Measurements from ENCODE around the gene SLC25A48.

SLC25A48 gene

DNA sequence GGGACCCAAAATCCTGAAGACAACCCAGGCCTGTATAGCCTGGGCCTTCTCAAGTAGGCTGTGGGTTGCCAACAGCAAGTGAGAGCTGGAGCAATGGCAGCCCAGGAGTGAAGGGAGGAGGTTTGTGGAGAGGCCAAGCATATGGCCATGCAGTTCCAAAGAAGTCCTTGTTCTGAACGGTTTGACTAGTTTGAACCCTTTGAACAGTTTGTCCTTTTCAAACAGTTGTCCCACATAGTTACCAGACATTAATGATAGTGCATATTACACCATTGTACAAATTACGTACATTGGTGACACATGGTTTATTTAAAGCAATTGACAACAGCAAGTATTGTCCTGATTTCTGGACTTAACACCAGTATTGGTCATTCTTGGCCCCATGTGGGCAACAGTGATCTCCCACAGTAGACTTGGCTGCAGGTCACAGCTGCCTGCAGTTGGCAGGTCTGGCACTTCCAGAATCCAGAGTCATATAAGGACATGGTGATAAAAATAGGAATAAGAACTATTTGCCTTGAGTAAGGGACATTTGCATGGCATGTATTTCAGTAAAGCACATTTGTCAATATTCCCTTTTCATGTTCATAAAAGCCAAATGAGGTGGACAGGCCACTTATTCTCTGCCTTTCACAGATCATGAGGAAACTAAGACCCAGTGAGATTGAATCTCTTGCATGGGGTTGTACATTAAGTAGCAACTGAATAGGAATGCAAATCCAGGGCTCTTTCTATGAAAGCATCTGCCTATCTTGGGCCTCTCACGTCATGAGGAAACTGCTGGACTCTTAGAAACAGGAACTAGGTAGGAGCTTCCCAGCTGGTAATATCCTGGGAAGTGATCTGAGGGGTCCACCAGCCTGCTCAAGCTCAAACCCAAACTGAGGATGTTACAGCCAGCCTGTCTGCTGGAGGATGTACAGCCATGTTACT, 30.3 kb downstream of the SLC25A48 start:
- no peak overlapping the region for H2AFZ ChIP-seq (ENCODE audit: low read depth, low read length)
- no peak overlapping the region for H3K9ac ChIP-seq (ENCODE audit: low read depth, low read length)
- no peaks in the 10 kb centered on the region for H4K20me1 ChIP-seq (ENCODE audit: insufficient read depth, low read length)
- no peaks in the 10 kb centered on the region for H3K79me2 ChIP-seq (ENCODE audit: insufficient read depth, low read length)
- H3K4me2 ChIP-seq (ENCODE audit: insufficient read depth, low read length): no peak overlapping the region
- H3K36me3 ChIP-seq (ENCODE audit: insufficient read depth, low read length): no peaks in the 10 kb centered on the region
- H3K4me1 ChIP-seq (ENCODE audit: insufficient read depth, low read length): no peaks in the 10 kb centered on the region
- no peak overlapping the region for H3K4me3 ChIP-seq (ENCODE audit: low read depth in 1 of 2, low read length in 2 of 2)
- no peak overlapping the region for H3K27ac ChIP-seq (ENCODE audit: low read length)
- ATAC-seq (ENCODE audit: insufficient read depth, low read depth) (no peak), DNase-seq (no peak)
- H3K9me3 ChIP-seq (ENCODE audit: insufficient read depth, low read length, severe bottlenecking): no peaks in the 10 kb centered on the region
- TF ChIP-seq, protein P1, sequence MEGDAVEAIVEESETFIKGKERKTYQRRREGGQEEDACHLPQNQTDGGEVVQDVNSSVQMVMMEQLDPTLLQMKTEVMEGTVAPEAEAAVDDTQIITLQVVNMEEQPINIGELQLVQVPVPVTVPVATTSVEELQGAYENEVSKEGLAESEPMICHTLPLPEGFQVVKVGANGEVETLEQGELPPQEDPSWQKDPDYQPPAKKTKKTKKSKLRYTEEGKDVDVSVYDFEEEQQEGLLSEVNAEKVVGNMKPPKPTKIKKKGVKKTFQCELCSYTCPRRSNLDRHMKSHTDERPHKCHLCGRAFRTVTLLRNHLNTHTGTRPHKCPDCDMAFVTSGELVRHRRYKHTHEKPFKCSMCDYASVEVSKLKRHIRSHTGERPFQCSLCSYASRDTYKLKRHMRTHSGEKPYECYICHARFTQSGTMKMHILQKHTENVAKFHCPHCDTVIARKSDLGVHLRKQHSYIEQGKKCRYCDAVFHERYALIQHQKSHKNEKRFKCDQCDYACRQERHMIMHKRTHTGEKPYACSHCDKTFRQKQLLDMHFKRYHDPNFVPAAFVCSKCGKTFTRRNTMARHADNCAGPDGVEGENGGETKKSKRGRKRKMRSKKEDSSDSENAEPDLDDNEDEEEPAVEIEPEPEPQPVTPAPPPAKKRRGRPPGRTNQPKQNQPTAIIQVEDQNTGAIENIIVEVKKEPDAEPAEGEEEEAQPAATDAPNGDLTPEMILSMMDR (IDR thresholded peaks at IDR 0.05; ENCODE audit: borderline replicate concordance, extremely low read depth, low read length, poor library complexity, severe bottlenecking): no peak
- TF ChIP-seq EZH2 (IDR thresholded peaks at IDR 0.05; ENCODE audit: borderline replicate concordance, low read depth, low read length, severe bottlenecking): no peak
- peaks cover 15% of the 10 kb centered on the region for H3K27me3 ChIP-seq (ENCODE audit: insufficient read depth, low read length, poor library complexity)

DNA sequence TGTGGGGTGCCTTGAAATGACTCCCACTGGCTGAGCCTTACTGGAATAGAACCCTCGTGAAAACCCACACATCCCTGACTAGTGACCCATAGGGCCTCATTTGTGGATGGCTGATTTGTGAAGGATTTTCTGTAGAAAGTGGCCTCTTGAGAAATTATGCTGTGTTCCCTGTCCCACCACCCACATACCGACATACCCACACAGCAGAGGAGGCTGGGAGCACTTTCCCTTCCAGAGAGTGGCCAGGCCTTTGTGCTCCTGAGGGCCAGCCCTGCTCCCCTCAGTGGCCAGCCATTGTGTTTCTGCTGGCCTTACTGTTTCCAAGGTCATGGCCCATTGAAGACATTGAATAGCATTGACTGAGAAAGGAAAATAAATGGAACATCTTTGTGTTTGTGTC, 31.6 kb downstream of the SLC25A48 start:
- TF ChIP-seq, protein P1 (IDR thresholded peaks at IDR 0.05; ENCODE audit: borderline replicate concordance, extremely low read depth, low read length, poor library complexity, severe bottlenecking): no peak
- TF ChIP-seq EZH2 (IDR thresholded peaks at IDR 0.05; ENCODE audit: borderline replicate concordance, low read depth, low read length, severe bottlenecking): no peak
- ATAC-seq (ENCODE audit: insufficient read depth, low read depth) (no peak), DNase-seq (no peak)
- Histone ChIP-seq H3K9me3 (ENCODE audit: insufficient read depth, low read length, severe bottlenecking) (no peaks in the 10 kb centered on the region), H3K79me2 (ENCODE audit: insufficient read depth, low read length) (no peaks in the 10 kb centered on the region), H4K20me1 (ENCODE audit: insufficient read depth, low read length) (no peaks in the 10 kb centered on the region), H3K36me3 (ENCODE audit: insufficient read depth, low read length) (no peaks in the 10 kb centered on the region), H3K4me2 (ENCODE audit: insufficient read depth, low read length) (no peak overlapping the region), H3K27me3 (ENCODE audit: insufficient read depth, low read length, poor library complexity) (peaks cover 15% of the 10 kb centered on the region), H2AFZ (ENCODE audit: low read depth, low read length) (no peak overlapping the region), H3K27ac (ENCODE audit: low read length) (no peak overlapping the region), H3K9ac (ENCODE audit: low read depth, low read length) (no peak overlapping the region), H3K4me1 (ENCODE audit: insufficient read depth, low read length) (no peaks in the 10 kb centered on the region), H3K4me3 (ENCODE audit: low read depth in 1 of 2, low read length in 2 of 2) (no peak overlapping the region)

DNA sequence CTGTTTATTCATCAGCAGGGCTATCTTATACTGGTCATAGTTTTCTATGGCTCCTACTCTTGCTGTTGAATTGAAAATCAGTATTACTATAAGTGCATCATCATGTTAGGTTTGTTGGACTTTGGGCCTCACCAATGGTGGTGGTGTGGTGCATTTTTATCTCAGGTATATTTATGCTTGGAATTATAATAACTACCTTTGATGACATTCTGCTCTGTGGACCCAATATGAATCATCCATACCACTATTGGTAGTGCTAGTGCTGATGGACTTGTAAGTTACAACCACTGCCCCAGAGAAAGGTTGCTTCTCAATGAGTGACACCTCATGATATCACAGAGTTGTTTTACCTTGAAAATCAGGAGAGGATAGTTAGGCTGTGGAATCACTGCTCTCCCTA, 33.1 kb downstream of the SLC25A48 start:
- Histone ChIP-seq H3K27me3 (ENCODE audit: insufficient read depth, low read length, poor library complexity) (peaks cover 19% of the 10 kb centered on the region), H4K20me1 (ENCODE audit: insufficient read depth, low read length) (no peaks in the 10 kb centered on the region), H3K4me1 (ENCODE audit: insufficient read depth, low read length) (no peaks in the 10 kb centered on the region), H3K4me3 (ENCODE audit: low read depth in 1 of 2, low read length in 2 of 2) (no peak overlapping the region), H3K79me2 (ENCODE audit: insufficient read depth, low read length) (no peaks in the 10 kb centered on the region), H3K9ac (ENCODE audit: low read depth, low read length) (no peak overlapping the region), H3K9me3 (ENCODE audit: insufficient read depth, low read length, severe bottlenecking) (no peaks in the 10 kb centered on the region), H3K4me2 (ENCODE audit: insufficient read depth, low read length) (no peak overlapping the region), H3K36me3 (ENCODE audit: insufficient read depth, low read length) (no peaks in the 10 kb centered on the region), H3K27ac (ENCODE audit: low read length) (no peak overlapping the region), H2AFZ (ENCODE audit: low read depth, low read length) (no peak overlapping the region)
- ATAC-seq (ENCODE audit: insufficient read depth, low read depth) (no peak), DNase-seq (no peak)
- TF ChIP-seq, protein P1 (IDR thresholded peaks at IDR 0.05; ENCODE audit: borderline replicate concordance, extremely low read depth, low read length, poor library complexity, severe bottlenecking): no peak
- no peak for TF ChIP-seq EZH2 (IDR thresholded peaks at IDR 0.05; ENCODE audit: borderline replicate concordance, low read depth, low read length, severe bottlenecking)
